SK-N-SH (cell line): Measurements from ENCODE around the gene SP3. TPM values are rescaled to one million over a fixed set of nuclear protein-coding genes. Genes with fewer than 3 reads are reported as not detected.

Experiments
- CTCF ChIA-PET: fragments of 300-600, 350-600 bp; formaldehyde crosslinking; extraction: SDS; loops from one replicate; lab custom pipeline; 2021; lab: Yijun Ruan, JAX
- POLR2A ChIA-PET: fragments of 350-600 bp; sonication (Branson Sonifier 250); formaldehyde crosslinking; extraction: SDS; loops from one replicate; lab custom pipeline; 2020; ENCODE audit warnings: antibody characterized with exemption, inconsistent platforms; lab: Yijun Ruan, JAX
- DNase-seq: peaks from one replicate; pipeline ENCODE4 v3.0.0; 2012
- H2AFZ ChIP-seq: fragments of 200-600 bp; sonication (generic); 2 replicates; pipeline ENCODE4 v1.8.1; 2016; ENCODE audit warnings: antibody characterized with exemption, mild to moderate bottlenecking, low read depth
- H3F3A ChIP-seq: fragments of 200-600 bp; sonication (generic); replicated peaks from 2 replicates; pipeline ENCODE3; 2016; ENCODE audit warnings: antibody characterized with exemption, mild to moderate bottlenecking; ENCODE audit not compliant: insufficient read depth
- H3K27ac ChIP-seq, 2 experiments: fragments of 200-500 bp in 1 of 2; fragments of 200-600 bp in 1 of 2; sonication (Bioruptor generic) in 1 of 2; sonication (generic), shearing (Covaris generic) in 1 of 2; 2 replicates each; pipeline versions ENCODE4 v1.5.1 to v1.6.1; 2014 to 2016; ENCODE audit warnings: low read depth in 2 of 2, inconsistent platforms in 1 of 2, low read length in 1 of 2, mild to moderate bottlenecking in 1 of 2, mixed read lengths in 1 of 2
- H3K27me3 ChIP-seq: fragments of 200-600 bp; sonication (generic), shearing (Covaris generic); 2 replicates; pipeline ENCODE4 v1.6.1; 2016; ENCODE audit warnings: mixed run types; ENCODE audit not compliant: insufficient read depth
- H3K36me3 ChIP-seq, 2 experiments: fragments of 200-500 bp in 1 of 2; fragments of 200-600 bp in 1 of 2; sonication (Bioruptor generic) in 1 of 2; sonication (generic) in 1 of 2; replicated peaks in 1 of 2; 2 replicates each; pipeline versions ENCODE3 to v1.5.1; 2014 to 2016; ENCODE audit warnings: low read length in 1 of 2, mild to moderate bottlenecking in 1 of 2; ENCODE audit not compliant: insufficient read depth in 2 of 2, control insufficient read depth in 1 of 2
- H3K4me1 ChIP-seq, 2 experiments: fragments of 200-500 bp in 1 of 2; fragments of 200-600 bp in 1 of 2; sonication (Bioruptor generic) in 1 of 2; sonication (generic), shearing (Covaris generic) in 1 of 2; 2 replicates each; pipeline versions ENCODE4 v1.5.1 to v1.6.1; 2014 to 2016; ENCODE audit warnings: low read depth in 1 of 2, low read length in 1 of 2, mixed run types in 1 of 2; ENCODE audit not compliant: insufficient read depth in 2 of 2, control insufficient read depth in 1 of 2
- H3K4me2 ChIP-seq: fragments of 200-600 bp; sonication (generic), shearing (Covaris generic); 2 replicates; pipeline ENCODE4 v1.6.1; 2017; ENCODE audit warnings: mixed run types
- H3K4me3 ChIP-seq, 2 experiments: fragments of 200-500 bp in 1 of 2; fragments of 200-600 bp in 1 of 2; sonication (Bioruptor generic) in 1 of 2; sonication (generic), shearing (Covaris generic) in 1 of 2; 2 replicates each; pipeline versions ENCODE4 v1.5.1 to v1.8.1; 2014 to 2016; ENCODE audit warnings: low read depth in 2 of 2, inconsistent platforms in 1 of 2, low read length in 1 of 2, mild to moderate bottlenecking in 1 of 2, mixed read lengths in 1 of 2, moderate library complexity in 1 of 2
- H3K79me2 ChIP-seq: fragments of 200-600 bp; sonication (generic); 2 replicates; pipeline ENCODE4 v1.8.1; 2017; ENCODE audit warnings: mild to moderate bottlenecking; ENCODE audit not compliant: insufficient read depth
- H3K9ac ChIP-seq: fragments of 200-600 bp; sonication (generic); 2 replicates; pipeline ENCODE4 v1.6.1; 2017; ENCODE audit warnings: mixed run types
- H3K9me2 ChIP-seq: fragments of 200-600 bp; sonication (generic); 2 replicates; pipeline ENCODE4 v1.6.1; 2017; ENCODE audit warnings: mixed run types
- H3K9me3 ChIP-seq: fragments of 200-600 bp; sonication (generic); 2 replicates; pipeline ENCODE4 v1.6.1; 2017; ENCODE audit warnings: mixed run types, mild to moderate bottlenecking, moderate library complexity
- H4K20me1 ChIP-seq: fragments of 200-600 bp; sonication (generic); 2 replicates; pipeline ENCODE4 v1.6.1; 2017; ENCODE audit warnings: mild to moderate bottlenecking, mixed run types; ENCODE audit not compliant: insufficient read depth
- CTCF ChIP-seq: fragments of 200-600 bp; sonication (generic); IDR thresholded peaks from 2 replicates; pipeline ENCODE4 v1.6.1; 2017; ENCODE audit warnings: antibody characterized with exemption, mild to moderate bottlenecking, moderate library complexity
- EP300 ChIP-seq, 2 experiments: IDR thresholded peaks; 2 replicates each; pipeline versions ENCODE4 v1.4.0 to v1.6.1; 2012; ENCODE audit warnings: borderline replicate concordance in 1 of 2, low read depth in 1 of 2, low read length in 1 of 2
- EZH2phosphoT487 ChIP-seq: fragments of 200-600 bp; sonication (generic); IDR thresholded peaks from 2 replicates; pipeline ENCODE4 v1.6.1; 2017; ENCODE audit warnings: low read depth, mixed run types, mild to moderate bottlenecking, antibody characterized with exemption, moderate library complexity, borderline replicate concordance
- GATA2 ChIP-seq: sonication (generic); formaldehyde crosslinking; IDR thresholded peaks from 2 replicates; pipeline ENCODE4 v1.5.0; 2020; ENCODE audit warnings: mild to moderate bottlenecking, missing genetic modification reagents
- POLR2AphosphoS5 ChIP-seq: IDR thresholded peaks from 2 replicates; pipeline ENCODE4 v1.6.1; 2012; ENCODE audit warnings: low read depth, low read length
- RAD21 ChIP-seq: IDR thresholded peaks from 2 replicates; pipeline ENCODE4 v1.6.1; 2012; ENCODE audit warnings: mild to moderate bottlenecking, low read length
- RCOR1 ChIP-seq: fragments of 150-350 bp; IDR thresholded peaks from 2 replicates; pipeline ENCODE4 v1.6.1; 2017; ENCODE audit warnings: antibody characterized with exemption, low read length
- RFX5 ChIP-seq: IDR thresholded peaks from 2 replicates; pipeline ENCODE4 v1.6.1; 2012; ENCODE audit warnings: mild to moderate bottlenecking, improper control_type of control experiment, low read length
- TAF1 ChIP-seq: IDR thresholded peaks from 2 replicates; pipeline ENCODE4 v1.6.1; 2012; ENCODE audit warnings: low read depth, mild to moderate bottlenecking, low read length, moderate library complexity, borderline replicate concordance
- WGBS: methylation state at CpG from one replicate; pipeline ENCODE4 v1.1.6; 2017; ENCODE audit warnings: low lambda C conversion rate; 5-methylcytosine and 5-hydroxymethylcytosine counted together
- polyA plus RNA-seq, 3 experiments: library from polyadenylated mRNA; depleted of rRNA; stranded (reverse); fragments of >200 nt; gene quantifications; 2 replicates each; pipeline ENCODE4 v1.2.3, GENCODE V29; 2012
- TF ChIP-seq, protein P1 (sequence below): fragments of 150-350 bp; IDR thresholded peaks from 2 replicates; pipeline ENCODE4 v1.6.1; 2017; ENCODE audit warnings: antibody characterized with exemption, low read length, low read depth, borderline replicate concordance

Gene SP3
- polyA plus RNA-seq, 1 of the 3 experiments (the other 2 are of a cell fraction): 23.1 TPM

- peaks cover 15% of the 10 kb centered on the region for H3F3A ChIP-seq
- H3K9me3 ChIP-seq: no peaks in the 10 kb centered on the region
- DNase-seq: peak; percentile 57
- H3K9ac ChIP-seq: no peak overlapping the region
- peak overlapping the region; percentile 25 to 27; a peak in 2 of 4 replicates for H3K27ac ChIP-seq
- H3K4me2 ChIP-seq: no peak overlapping the region
- peaks cover 96% of the 10 kb centered on the region for H4K20me1 ChIP-seq
- WGBS: 90% methylated on average over 2 of the region's 2 CpGs
- H3K4me1 ChIP-seq: peaks cover 12 to 14% of the 10 kb centered on the region in 2 experiments; a peak in 3 of 4 replicates
- no peaks in the 10 kb centered on the region for H3K9me2 ChIP-seq
- TF ChIP-seq TAF1 (no peak), RCOR1 (peak; percentile 3; the same call in 1 of the 2 replicates), CTCF (no peak), GATA2 (peak; percentile 65), EP300 (IDR thresholded peaks at IDR 0.05; ENCODE audit: borderline replicate concordance in 1 of 2, low read depth in 1 of 2, low read length in 1 of 2) (peak in 1 of 2 experiments; percentile 78; a peak in 2 of 4 replicates), RAD21 (peak; percentile 29; the same call in 1 of the 2 replicates)
- peaks cover 100% of the 10 kb centered on the region for H3K79me2 ChIP-seq
- POLR2A ChIA-PET: no interaction called here
- no peak overlapping the region for H3K4me3 ChIP-seq
- no peaks in the 10 kb centered on the region for H3K27me3 ChIP-seq
- CTCF ChIA-PET: no interaction called here
- H2AFZ ChIP-seq: no peak overlapping the region
- peaks cover 2 to 11% of the 10 kb centered on the region in 2 experiments for H3K36me3 ChIP-seq
These were observed 26.3 kb downstream of the SP3 start for GRCh38 chr2:173938700-173939384.

- no peak for TF ChIP-seq RCOR1
- TF ChIP-seq RAD21: no peak
- TF ChIP-seq RFX5: no peak
- TF ChIP-seq, protein P1, sequence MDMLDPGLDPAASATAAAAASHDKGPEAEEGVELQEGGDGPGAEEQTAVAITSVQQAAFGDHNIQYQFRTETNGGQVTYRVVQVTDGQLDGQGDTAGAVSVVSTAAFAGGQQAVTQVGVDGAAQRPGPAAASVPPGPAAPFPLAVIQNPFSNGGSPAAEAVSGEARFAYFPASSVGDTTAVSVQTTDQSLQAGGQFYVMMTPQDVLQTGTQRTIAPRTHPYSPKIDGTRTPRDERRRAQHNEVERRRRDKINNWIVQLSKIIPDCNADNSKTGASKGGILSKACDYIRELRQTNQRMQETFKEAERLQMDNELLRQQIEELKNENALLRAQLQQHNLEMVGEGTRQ: no peak
- TF ChIP-seq EZH2phosphoT487: no peak
- TF ChIP-seq POLR2AphosphoS5: no peak
- TF ChIP-seq, all 33 proteins: peak for 0
- H3K9ac ChIP-seq: no peak overlapping the region
- CTCF ChIA-PET: no interaction called here
These were observed 29.9 kb downstream of the SP3 start for GRCh38 chr2:173935305-173935704.

More at GRCh38 chr2:173935305-173935704, 29.9 kb downstream of the SP3 start:
- H3K4me2 ChIP-seq: no peak overlapping the region
- H3K9me3 ChIP-seq: no peaks in the 10 kb centered on the region
- H3K4me3 ChIP-seq: no peak overlapping the region
- no peaks in the 10 kb centered on the region for H3K27me3 ChIP-seq
- WGBS: 92% methylated on average over 1 of the region's 1 CpG
- peaks cover 5% of the 10 kb centered on the region for H3F3A ChIP-seq
- peaks cover 7 to 11% of the 10 kb centered on the region in 2 experiments; a peak in 2 of 4 replicates for H3K4me1 ChIP-seq
- H3K27ac ChIP-seq: no peak overlapping the region; a peak in 1 of 4 replicates
- H3K9me2 ChIP-seq: no peaks in the 10 kb centered on the region
- peaks cover 9 to 18% of the 10 kb centered on the region in 2 experiments for H3K36me3 ChIP-seq
- POLR2A ChIA-PET: no interaction called here
- DNase-seq: no peak
- H2AFZ ChIP-seq: no peak overlapping the region
- H4K20me1 ChIP-seq: peaks cover 85% of the 10 kb centered on the region
- peaks cover 100% of the 10 kb centered on the region for H3K79me2 ChIP-seq
